ENCODE data around the gene CLDN19.
"Not testable (repeated sequence)": the region's sequence is repeated elsewhere in the genome, so short reads cannot be mapped to it uniquely, and the experiment has no call there.

The CLDN19 gene

GRCh38 chr1:42734201-42735035 is 5.6 kb downstream of the CLDN19 start:
- no peak for TF ChIP-seq CTCF (conservative IDR thresholded peaks at IDR 0.05)
- TF ChIP-seq ZFX (IDR thresholded peaks at IDR 0.05), result no peak
- H3K27ac ChIP-seq, result no peak overlapping the region

- no peak for TF ChIP-seq CTCF (conservative IDR thresholded peaks at IDR 0.05)
- no peak for TF ChIP-seq ZFX (IDR thresholded peaks at IDR 0.05)
- H3K27ac ChIP-seq, result no peak overlapping the region
Measured at GRCh38 chr1:42733415-42734200, 6.4 kb downstream of the CLDN19 start.

GRCh38 chr1:42732126-42732680 is 7.8 kb downstream of the CLDN19 start:
- TF ChIP-seq ZFX (IDR thresholded peaks at IDR 0.05) (no peak), CTCF (conservative IDR thresholded peaks at IDR 0.05) (no peak)
- no peak overlapping the region for H3K27ac ChIP-seq

- H3K27ac ChIP-seq, result no peak overlapping the region
- TF ChIP-seq ZFX (IDR thresholded peaks at IDR 0.05) (no peak), CTCF (conservative IDR thresholded peaks at IDR 0.05) (no peak)
Measured at GRCh38 chr1:42731585-42731984, 8.5 kb downstream of the CLDN19 start.

- TF ChIP-seq CTCF (conservative IDR thresholded peaks at IDR 0.05) (peak; percentile 62), ZFX (IDR thresholded peaks at IDR 0.05) (no peak)
- H3K27ac ChIP-seq, result no peak overlapping the region
Measured at GRCh38 chr1:42730988-42731387, 9.0 kb downstream of the CLDN19 start.

GRCh38 chr1:42730002-42730401 is 10.0 kb downstream of the CLDN19 start:
- TF ChIP-seq ZFX (IDR thresholded peaks at IDR 0.05) (no peak), CTCF (conservative IDR thresholded peaks at IDR 0.05) (no peak)
- no peak overlapping the region for H3K27ac ChIP-seq

GRCh38 chr1:42725820-42726219 is 14.2 kb downstream of the CLDN19 start:
- not testable (repeated sequence) for H3K27ac ChIP-seq

Data from C4-2B (cell line).